GM23338 (cell line): Measurements from ENCODE around the gene BCO1. TPM values are rescaled to one million over a fixed set of nuclear protein-coding genes. Genes with fewer than 3 reads are reported as not detected.

Experiments used
- ATAC-seq: fragments of 200-7000 bp; cut with Tn5 transposase; 3 replicates; pipeline ENCODE4 v1.9.1; 2020
- DNase-seq: peaks from one replicate; pipeline ENCODE4 v3.0.0-alpha.2; 2015; ENCODE audit warnings: low spot score
- H2AFZ ChIP-seq: fragments of 200-600 bp; sonication (generic); 2 replicates; pipeline ENCODE4 v1.8.0; 2016; ENCODE audit warnings: antibody characterized with exemption, mild to moderate bottlenecking, moderate library complexity
- H3F3A ChIP-seq: fragments of 200-600 bp; sonication (generic); replicated peaks from 2 replicates; pipeline ENCODE4 v1.8.0; 2017; ENCODE audit warnings: antibody characterized with exemption, mixed run types, low read depth
- H3K27ac ChIP-seq: fragments of 200-600 bp; sonication (generic); 2 replicates; pipeline ENCODE4 v1.6.1; 2016; ENCODE audit warnings: low read depth
- H3K27me3 ChIP-seq: fragments of 200-600 bp; sonication (generic); 2 replicates; pipeline ENCODE4 v1.8.0; 2016; ENCODE audit warnings: mild to moderate bottlenecking, mixed run types, moderate library complexity; ENCODE audit not compliant: insufficient read depth
- H3K36me3 ChIP-seq: fragments of 200-600 bp; sonication (generic); 2 replicates; pipeline ENCODE4 v1.8.0; 2016; ENCODE audit warnings: mild to moderate bottlenecking; ENCODE audit not compliant: insufficient read depth
- H3K4me1 ChIP-seq: fragments of 200-600 bp; sonication (generic); 2 replicates; pipeline ENCODE4 v1.8.0; 2016; ENCODE audit warnings: mild to moderate bottlenecking, moderate library complexity; ENCODE audit not compliant: insufficient read depth
- H3K4me2 ChIP-seq: fragments of 200-600 bp; sonication (generic); 2 replicates; pipeline ENCODE4 v1.7.1; 2017; ENCODE audit warnings: mixed run types
- H3K4me3 ChIP-seq: fragments of 200-600 bp; sonication (generic); 2 replicates; pipeline ENCODE4 v1.6.1; 2016; ENCODE audit warnings: mixed run types
- H3K79me2 ChIP-seq: fragments of 200-600 bp; sonication (generic); replicated peaks from 2 replicates; pipeline ENCODE4 v1.8.0; 2017; ENCODE audit warnings: mild to moderate bottlenecking; ENCODE audit not compliant: insufficient read depth
- H3K9me2 ChIP-seq: fragments of 200-600 bp; sonication (generic); 2 replicates; pipeline ENCODE4 v1.8.0; 2017; ENCODE audit not compliant: insufficient read depth
- H4K20me1 ChIP-seq: fragments of 200-600 bp; sonication (generic); replicated peaks from 2 replicates; pipeline ENCODE4 v1.8.0; 2017; ENCODE audit warnings: mild to moderate bottlenecking; ENCODE audit not compliant: insufficient read depth
- H3K27ac Mint-ChIP-seq: 2 replicates; pipeline ENCODE4 v1.8.0; 2020; ENCODE audit warnings: inconsistent platforms, mild to moderate bottlenecking, moderate library complexity, mixed read lengths
- H3K27me3 Mint-ChIP-seq: 3 replicates; pipeline ENCODE4 v1.8.0; 2022; ENCODE audit warnings: low read depth, mild to moderate bottlenecking, moderate library complexity, mixed read lengths, inconsistent platforms; ENCODE audit not compliant: insufficient read depth, poor library complexity
- H3K36me3 Mint-ChIP-seq: 3 replicates; pipeline ENCODE4 v1.8.0; 2021; ENCODE audit warnings: low read depth, mild to moderate bottlenecking, inconsistent platforms, moderate library complexity, mixed read lengths
- H3K4me1 Mint-ChIP-seq: 3 replicates; pipeline ENCODE4 v1.8.0; 2020; ENCODE audit warnings: mild to moderate bottlenecking, inconsistent platforms, mixed read lengths
- H3K4me3 Mint-ChIP-seq: 3 replicates; pipeline ENCODE4 v1.8.0; 2021; ENCODE audit warnings: moderate library complexity, mild to moderate bottlenecking, inconsistent platforms, mixed read lengths
- H3K9me3 Mint-ChIP-seq: 3 replicates; pipeline ENCODE4 v1.8.0; 2020; ENCODE audit warnings: moderate library complexity, mild to moderate bottlenecking, inconsistent platforms, mixed read lengths
- EZH2 ChIP-seq: fragments of 200-600 bp; sonication (generic); IDR thresholded peaks from one replicate; pipeline ENCODE4 v1.8.0; 2017; ENCODE audit warnings: antibody characterized with exemption, mild to moderate bottlenecking, low read depth; ENCODE audit not compliant: unreplicated experiment
- EZH2phosphoT487 ChIP-seq: fragments of 200-600 bp; sonication (generic); IDR thresholded peaks from one replicate; pipeline ENCODE4 v1.8.1; 2018; ENCODE audit warnings: antibody characterized with exemption; ENCODE audit not compliant: unreplicated experiment
- JUNB ChIP-seq: IDR thresholded peaks from one replicate; pipeline ENCODE4 v1.6.1; 2016; ENCODE audit warnings: antibody characterized with exemption; ENCODE audit not compliant: unreplicated experiment
- STAT1 ChIP-seq: IDR thresholded peaks from one replicate; pipeline ENCODE4 v1.6.1; 2016; ENCODE audit warnings: antibody characterized with exemption; ENCODE audit not compliant: unreplicated experiment
- ZNF114 ChIP-seq: fragments of 250-450 bp; sonication (Bioruptor Pico); IDR thresholded peaks from 2 replicates; pipeline ENCODE4 v1.5.0; 2020; ENCODE audit warnings: mild to moderate bottlenecking, moderate library complexity
- ZNF462 ChIP-seq: fragments of 250-450 bp; sonication (Bioruptor Pico); IDR thresholded peaks from 2 replicates; pipeline ENCODE4 v1.5.0; 2020; ENCODE audit warnings: mild to moderate bottlenecking, moderate library complexity
- polyA plus RNA-seq: library from polyadenylated mRNA; unstranded; fragments of >200 nt; fragmentation: Nextera tagmentation; extraction: Ambion mirVana; gene quantifications from 2 replicates; pipeline ENCODE4 v1.2.1, GENCODE V29; 2016
- total RNA-seq: library from RNA; depleted of rRNA; stranded (reverse); fragments of >200 nt; shearing (Covaris generic); gene quantifications from 2 replicates; pipeline ENCODE4 v1.2.3, GENCODE V29; 2014
- TF ChIP-seq, protein P1 (sequence below), 2 experiments: fragments of 200-600 bp in 1 of 2; sonication (generic) in 1 of 2; conservative IDR thresholded peaks; 2 replicates each; pipeline versions ENCODE4 v1.5.1 to v1.6.1; 2016 to 2017; ENCODE audit warnings: antibody characterized with exemption in 2 of 2, low read depth in 2 of 2, mild to moderate bottlenecking in 2 of 2, moderate library complexity in 1 of 2

BCO1 gene
- total and polyA plus RNA-seq, 2 experiments from 2014 or later: 0.28 TPM; not detected in 1

DNA sequence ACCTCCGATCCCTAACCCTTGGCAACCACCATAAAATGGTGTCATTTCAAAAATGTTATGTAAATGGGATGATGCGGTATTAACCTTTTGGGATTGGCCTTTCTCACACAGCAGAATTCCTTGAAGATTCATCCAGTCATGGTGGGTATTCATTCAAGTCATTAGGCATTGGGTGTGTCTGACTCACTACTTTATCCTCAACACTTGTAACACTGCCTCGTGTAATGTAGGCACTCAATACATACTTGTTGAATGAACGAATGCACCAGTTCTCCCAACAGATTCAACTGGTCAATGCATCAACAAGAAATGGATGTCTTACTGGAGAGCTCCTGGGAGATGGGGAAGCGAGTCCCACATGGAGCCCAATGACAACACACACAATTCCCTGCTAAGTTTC is 54.4 kb downstream of the BCO1 start:
- no peak for ATAC-seq
- Mint-ChIP-seq H3K4me3 (no peak overlapping the region), H3K27ac (no peak overlapping the region), H3K36me3 (no peaks in the 10 kb centered on the region), H3K27me3 (no peaks in the 10 kb centered on the region), H3K4me1 (no peaks in the 10 kb centered on the region; the same call in 2 of the 3 replicates), H3K9me3 (no peaks in the 10 kb centered on the region; the same call in 2 of the 3 replicates)
- H3F3A ChIP-seq: no peaks in the 10 kb centered on the region
- no peaks in the 10 kb centered on the region for H3K79me2 ChIP-seq
- no peaks in the 10 kb centered on the region for H4K20me1 ChIP-seq
- no peak overlapping the region for H3K4me3 ChIP-seq
- H3K27ac ChIP-seq: no peak overlapping the region
- TF ChIP-seq EZH2phosphoT487: no peak
- TF ChIP-seq ZNF114 (CRISPR knock-in tag): no peak
- TF ChIP-seq, protein P1, sequence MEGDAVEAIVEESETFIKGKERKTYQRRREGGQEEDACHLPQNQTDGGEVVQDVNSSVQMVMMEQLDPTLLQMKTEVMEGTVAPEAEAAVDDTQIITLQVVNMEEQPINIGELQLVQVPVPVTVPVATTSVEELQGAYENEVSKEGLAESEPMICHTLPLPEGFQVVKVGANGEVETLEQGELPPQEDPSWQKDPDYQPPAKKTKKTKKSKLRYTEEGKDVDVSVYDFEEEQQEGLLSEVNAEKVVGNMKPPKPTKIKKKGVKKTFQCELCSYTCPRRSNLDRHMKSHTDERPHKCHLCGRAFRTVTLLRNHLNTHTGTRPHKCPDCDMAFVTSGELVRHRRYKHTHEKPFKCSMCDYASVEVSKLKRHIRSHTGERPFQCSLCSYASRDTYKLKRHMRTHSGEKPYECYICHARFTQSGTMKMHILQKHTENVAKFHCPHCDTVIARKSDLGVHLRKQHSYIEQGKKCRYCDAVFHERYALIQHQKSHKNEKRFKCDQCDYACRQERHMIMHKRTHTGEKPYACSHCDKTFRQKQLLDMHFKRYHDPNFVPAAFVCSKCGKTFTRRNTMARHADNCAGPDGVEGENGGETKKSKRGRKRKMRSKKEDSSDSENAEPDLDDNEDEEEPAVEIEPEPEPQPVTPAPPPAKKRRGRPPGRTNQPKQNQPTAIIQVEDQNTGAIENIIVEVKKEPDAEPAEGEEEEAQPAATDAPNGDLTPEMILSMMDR (conservative IDR thresholded peaks at IDR 0.05; ENCODE audit: low read depth in 2 of 2): no peak
- no peak for TF ChIP-seq ZNF462 (CRISPR knock-in tag)
- TF ChIP-seq JUNB: no peak
- no peak for TF ChIP-seq STAT1
- no peak for TF ChIP-seq EZH2
- H3K36me3 ChIP-seq: no peaks in the 10 kb centered on the region
- H3K4me1 ChIP-seq: no peaks in the 10 kb centered on the region
- no peaks in the 10 kb centered on the region for H3K27me3 ChIP-seq
- DNase-seq: no peak
- no peak overlapping the region for H2AFZ ChIP-seq
- H3K9me2 ChIP-seq: 0 out of 2 replicates have a peak, but pooled peaks cover 8% of the 10 kb centered on the region
- no peak overlapping the region for H3K4me2 ChIP-seq
